Medulla oblongata (tissue), 1 donor: ENCODE measurements around the gene GPD1L.
"Not testable (repeated sequence)": the region's sequence is repeated elsewhere in the genome, so short reads cannot be mapped to it uniquely, and the experiment has no call there.

Experiments
- DNase-seq: peaks from one replicate; pipeline ENCODE4 v3.0.0-alpha.2; 2015; ENCODE audit errors: extremely low spot score

GPD1L gene

GRCh38 chr3:32105291-32106131, 909 bp upstream of the GPD1L start:
- no peak for DNase-seq

- DNase-seq, result peak; percentile 16
Measured at GRCh38 chr3:32106929-32107362, 526 bp downstream of the GPD1L start.

- DNase-seq, result not testable (repeated sequence)
Measured at GRCh38 chr3:32108224-32108623, 1.8 kb downstream of the GPD1L start.

- peak; percentile 94 for DNase-seq
Measured at GRCh38 chr3:32109256-32109655, 2.8 kb downstream of the GPD1L start.

GRCh38 chr3:32110233-32110760, 3.9 kb downstream of the GPD1L start:
- no peak for DNase-seq

GRCh38 chr3:32111560-32111959, 5.1 kb downstream of the GPD1L start:
- no peak for DNase-seq

GRCh38 chr3:32113566-32113965, 7.1 kb downstream of the GPD1L start:
- DNase-seq, result no peak

GRCh38 chr3:32113981-32114545, 7.6 kb downstream of the GPD1L start:
- no peak for DNase-seq

- DNase-seq, result not testable (repeated sequence)
Measured at GRCh38 chr3:32114546-32115386, 8.3 kb downstream of the GPD1L start.

GRCh38 chr3:32117320-32117719, 10.9 kb downstream of the GPD1L start:
- no peak for DNase-seq

GRCh38 chr3:32118215-32118614, 11.8 kb downstream of the GPD1L start:
- DNase-seq, result no peak

GRCh38 chr3:32120471-32120870, 14.1 kb downstream of the GPD1L start:
- peak; percentile 48 for DNase-seq

- DNase-seq, result no peak
Measured at GRCh38 chr3:32121137-32121536, 14.7 kb downstream of the GPD1L start.

- no peak for DNase-seq
Measured at GRCh38 chr3:32123620-32124019, 17.2 kb downstream of the GPD1L start.

GRCh38 chr3:32125012-32125411, 18.6 kb downstream of the GPD1L start:
- no peak for DNase-seq

- no peak for DNase-seq
Measured at GRCh38 chr3:32126305-32127015, 20.0 kb downstream of the GPD1L start.

- no peak for DNase-seq
Measured at GRCh38 chr3:32127219-32127826, 20.9 kb downstream of the GPD1L start.

- DNase-seq, result no peak
Measured at GRCh38 chr3:32128936-32129335, 22.5 kb downstream of the GPD1L start.

GRCh38 chr3:32129832-32130231, 23.4 kb downstream of the GPD1L start:
- DNase-seq, result no peak

GRCh38 chr3:32132121-32132520, 25.7 kb downstream of the GPD1L start:
- DNase-seq, result no peak

GRCh38 chr3:32132706-32133105, 26.3 kb downstream of the GPD1L start:
- DNase-seq, result no peak
